ENCODE data around the gene ECT2L. TPM values are rescaled to one million over a fixed set of nuclear protein-coding genes. Genes with fewer than 3 reads are reported as not detected.

Gene ECT2L
- polyA plus RNA-seq, 1 experiment, result 0.01 TPM

- TF ChIP-seq CTCF (IDR thresholded peaks at IDR 0.05; ENCODE audit: low read depth, low read length), result no peak
- no peaks in the 10 kb centered on the region for H3K27me3 ChIP-seq (ENCODE audit: control insufficient read depth, insufficient read depth, low read length)
- no peak for DNase-seq (ENCODE audit: low read depth, low spot score)
- no peak overlapping the region for H3K4me3 ChIP-seq (ENCODE audit: low read depth, low read length)
- no peak overlapping the region for H3K27ac ChIP-seq (ENCODE audit: low read depth, low read length)
- POLR2A ChIA-PET, result no interaction called here
- CTCF ChIA-PET, result interaction anchor here (0.6 to 9.2 kb wide), 5 partner anchors 39 to 653 kb away, joined by 3 to 181 read pairs (median 5); no protein-coding TSS in a partner anchor
- no peaks in the 10 kb centered on the region for H3K9me3 ChIP-seq (ENCODE audit: control insufficient read depth, insufficient read depth, low read length)
Observed at GRCh38 chr6:138769102-138769676, 26.7 kb upstream of the ECT2L start.

GRCh38 chr6:138772596-138773176, 23.2 kb upstream of the ECT2L start:
- DNase-seq (ENCODE audit: low read depth, low spot score), result no peak
- Histone ChIP-seq H3K27ac (ENCODE audit: low read depth, low read length) (no peak overlapping the region), H3K9me3 (ENCODE audit: control insufficient read depth, insufficient read depth, low read length) (no peaks in the 10 kb centered on the region), H3K4me3 (ENCODE audit: low read depth, low read length) (peak overlapping the region; percentile 98), H3K27me3 (ENCODE audit: control insufficient read depth, insufficient read depth, low read length) (no peaks in the 10 kb centered on the region)
- TF ChIP-seq CTCF (IDR thresholded peaks at IDR 0.05; ENCODE audit: low read depth, low read length), result no peak
- ChIA-PET CTCF (interaction anchor here (0.8 to 1.5 kb wide), 3 partner anchors 178 to 592 kb away, joined by 3 to 5 read pairs (median 5); no protein-coding TSS in a partner anchor), POLR2A (interaction anchor here (0.7 kb wide), 1 partner anchor 48 kb away, joined by 3 read pairs; no protein-coding TSS in a partner anchor)

GRCh38 chr6:138773177-138774091, 22.5 kb upstream of the ECT2L start, which contains the start of gene CCDC28A:
CCDC28A (plus strand) TSS chr6:138773769; CDS start chr6:138776121, 2,352 bp downstream.
- peak; percentile 83 for DNase-seq (ENCODE audit: low read depth, low spot score)
- CTCF ChIA-PET, result interaction anchor here (0.6 to 1.5 kb wide), 5 partner anchors 179 to 591 kb away, joined by 3 to 5 read pairs (median 3); no protein-coding TSS in a partner anchor
- Histone ChIP-seq H3K27me3 (ENCODE audit: control insufficient read depth, insufficient read depth, low read length) (no peaks in the 10 kb centered on the region), H3K27ac (ENCODE audit: low read depth, low read length) (peak within 1 kb of the TSS; percentile 93), H3K9me3 (ENCODE audit: control insufficient read depth, insufficient read depth, low read length) (no peaks in the 10 kb centered on the region), H3K4me3 (ENCODE audit: low read depth, low read length) (peak within 1 kb of the TSS; percentile 98)
- POLR2A ChIA-PET, result interaction anchor here (0.7 to 1.2 kb wide), 2 partner anchors 49 to 214 kb away, joined by 3 read pairs; no protein-coding TSS in a partner anchor
- TF ChIP-seq CTCF (IDR thresholded peaks at IDR 0.05; ENCODE audit: low read depth, low read length), result no peak

GRCh38 chr6:138774370-138774769, 21.5 kb upstream of the ECT2L start:
- no peak overlapping the region for H3K27ac ChIP-seq (ENCODE audit: low read depth, low read length)
- H3K9me3 ChIP-seq (ENCODE audit: control insufficient read depth, insufficient read depth, low read length), result no peaks in the 10 kb centered on the region
- peak overlapping the region; percentile 98 for H3K4me3 ChIP-seq (ENCODE audit: low read depth, low read length)
- ChIA-PET POLR2A (interaction anchor here (1.2 kb wide), 1 partner anchor 213 kb away, joined by 3 read pairs; no protein-coding TSS in a partner anchor), CTCF (interaction anchor here (1.0 kb wide), 1 partner anchor 184 kb away, joined by 3 read pairs; no protein-coding TSS in a partner anchor)
- TF ChIP-seq CTCF (IDR thresholded peaks at IDR 0.05; ENCODE audit: low read depth, low read length), result no peak
- no peak for DNase-seq (ENCODE audit: low read depth, low spot score)
- H3K27me3 ChIP-seq (ENCODE audit: control insufficient read depth, insufficient read depth, low read length), result no peaks in the 10 kb centered on the region
